ENCODE results near the gene FARSA.

FARSA gene

DNA sequence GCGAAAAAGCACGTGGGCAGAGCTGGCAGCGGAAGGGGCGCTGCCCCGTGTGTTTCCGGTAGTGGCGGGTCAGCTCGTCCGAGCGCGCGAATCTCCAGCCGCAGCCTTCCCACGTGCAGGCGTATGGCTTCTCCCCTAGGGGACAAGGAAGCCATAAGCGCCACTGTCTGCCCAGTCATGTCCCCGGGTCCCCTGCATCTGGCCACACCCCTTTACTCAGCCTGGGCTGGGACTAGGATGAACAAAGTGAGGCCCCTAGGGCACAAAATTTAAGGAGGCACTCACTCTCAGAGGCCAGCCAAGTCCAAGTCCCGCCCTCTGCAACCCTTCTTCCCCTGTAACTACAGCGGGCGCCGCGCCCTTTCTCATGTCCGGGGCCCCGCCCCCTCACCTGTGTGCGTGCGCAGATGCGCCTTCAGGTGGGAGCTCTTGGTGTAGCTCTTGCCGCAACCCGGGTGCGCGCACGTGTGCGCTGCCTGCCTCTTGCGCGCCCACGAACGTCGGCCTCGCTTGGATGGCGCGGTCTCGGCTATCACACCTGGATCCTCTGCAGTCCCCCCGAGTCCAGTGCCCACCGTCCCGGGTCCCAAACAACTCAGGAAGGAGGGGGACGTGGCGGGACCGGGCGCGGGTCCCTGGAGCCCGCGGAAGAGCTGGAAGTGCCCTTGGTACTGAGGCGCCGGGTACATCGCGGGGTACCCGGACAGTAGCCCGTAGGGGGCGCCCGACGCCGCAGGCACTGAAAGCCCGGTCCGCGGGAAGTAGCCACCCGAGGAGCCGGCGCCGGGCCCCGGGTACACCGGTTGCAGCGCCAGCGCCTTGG is 48.4 kb downstream of the FARSA start:
- TF ChIP-seq, protein P1, sequence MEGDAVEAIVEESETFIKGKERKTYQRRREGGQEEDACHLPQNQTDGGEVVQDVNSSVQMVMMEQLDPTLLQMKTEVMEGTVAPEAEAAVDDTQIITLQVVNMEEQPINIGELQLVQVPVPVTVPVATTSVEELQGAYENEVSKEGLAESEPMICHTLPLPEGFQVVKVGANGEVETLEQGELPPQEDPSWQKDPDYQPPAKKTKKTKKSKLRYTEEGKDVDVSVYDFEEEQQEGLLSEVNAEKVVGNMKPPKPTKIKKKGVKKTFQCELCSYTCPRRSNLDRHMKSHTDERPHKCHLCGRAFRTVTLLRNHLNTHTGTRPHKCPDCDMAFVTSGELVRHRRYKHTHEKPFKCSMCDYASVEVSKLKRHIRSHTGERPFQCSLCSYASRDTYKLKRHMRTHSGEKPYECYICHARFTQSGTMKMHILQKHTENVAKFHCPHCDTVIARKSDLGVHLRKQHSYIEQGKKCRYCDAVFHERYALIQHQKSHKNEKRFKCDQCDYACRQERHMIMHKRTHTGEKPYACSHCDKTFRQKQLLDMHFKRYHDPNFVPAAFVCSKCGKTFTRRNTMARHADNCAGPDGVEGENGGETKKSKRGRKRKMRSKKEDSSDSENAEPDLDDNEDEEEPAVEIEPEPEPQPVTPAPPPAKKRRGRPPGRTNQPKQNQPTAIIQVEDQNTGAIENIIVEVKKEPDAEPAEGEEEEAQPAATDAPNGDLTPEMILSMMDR (conservative IDR thresholded peaks at IDR 0.05), result peak; percentile 92
- TF ChIP-seq ZFX (IDR thresholded peaks at IDR 0.05), result peak; percentile 49; the same call in 1 of the 2 replicates
- H3K27ac ChIP-seq, result peak overlapping the region; percentile 64

DNA sequence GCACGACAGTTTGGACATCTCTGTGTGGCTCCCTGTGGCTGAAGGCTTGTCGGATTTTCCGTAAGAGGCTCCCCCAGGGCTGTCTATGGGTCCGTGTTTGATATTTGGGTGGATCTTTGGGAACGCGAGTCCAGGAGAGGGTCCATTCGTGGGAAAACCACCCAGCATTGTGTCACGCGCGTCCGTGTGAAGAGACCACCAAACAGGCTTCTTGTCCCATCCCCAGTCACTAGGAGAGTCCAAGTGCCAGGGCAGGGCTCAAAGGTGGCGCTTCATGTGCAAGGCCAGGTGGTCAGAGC is 48.9 kb downstream of the FARSA start:
- TF ChIP-seq ZFX (IDR thresholded peaks at IDR 0.05), result no peak
- TF ChIP-seq, protein P1 (conservative IDR thresholded peaks at IDR 0.05), result no peak
- peak overlapping the region; percentile 64 for H3K27ac ChIP-seq

DNA sequence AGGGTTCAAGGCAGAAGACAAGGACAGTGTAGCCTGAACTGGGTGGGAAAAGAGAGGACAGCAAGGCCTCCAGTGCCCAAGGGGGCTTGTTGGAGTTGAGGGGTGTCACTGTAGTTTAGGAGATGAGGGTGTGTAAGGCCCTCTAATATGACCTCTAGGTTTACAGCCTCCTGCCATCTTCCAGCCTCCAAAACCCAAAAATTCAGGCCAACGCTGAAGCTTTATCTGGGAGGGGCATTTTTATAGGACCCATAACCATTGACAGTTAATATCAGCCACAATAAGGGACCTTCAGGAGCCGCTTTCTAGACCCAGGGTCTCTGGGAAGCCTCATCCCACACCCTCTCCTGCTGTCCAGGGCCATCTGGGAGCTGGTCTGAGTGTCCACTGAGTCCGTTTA is 49.3 kb downstream of the FARSA start:
- TF ChIP-seq, protein P1 (conservative IDR thresholded peaks at IDR 0.05), result no peak
- TF ChIP-seq ZFX (IDR thresholded peaks at IDR 0.05), result no peak
- peak overlapping the region; percentile 64; the same call in 1 of the 2 replicates for H3K27ac ChIP-seq

DNA sequence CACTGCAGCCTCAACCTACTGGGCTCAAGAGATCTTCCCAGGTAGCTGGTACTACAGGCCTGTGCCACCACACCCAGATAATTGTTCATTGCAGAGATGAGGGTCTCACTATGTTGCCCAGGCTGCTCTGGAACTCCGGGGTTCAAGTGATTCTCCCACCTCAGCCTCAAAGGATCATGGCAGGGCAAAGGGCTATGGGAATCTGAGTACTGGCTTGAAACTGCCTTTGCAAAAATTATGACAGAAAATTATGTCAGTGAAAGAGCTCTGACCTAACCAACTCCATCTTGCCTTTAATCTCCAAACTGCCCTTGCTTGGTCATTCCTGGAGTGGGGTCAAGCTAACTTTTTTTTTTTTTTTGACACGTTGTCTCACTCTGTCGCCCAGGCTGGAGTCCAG is 50.9 kb downstream of the FARSA start:
- TF ChIP-seq, protein P1 (conservative IDR thresholded peaks at IDR 0.05), result no peak
- no peak for TF ChIP-seq ZFX (IDR thresholded peaks at IDR 0.05)
- H3K27ac ChIP-seq, result no peak overlapping the region

DNA sequence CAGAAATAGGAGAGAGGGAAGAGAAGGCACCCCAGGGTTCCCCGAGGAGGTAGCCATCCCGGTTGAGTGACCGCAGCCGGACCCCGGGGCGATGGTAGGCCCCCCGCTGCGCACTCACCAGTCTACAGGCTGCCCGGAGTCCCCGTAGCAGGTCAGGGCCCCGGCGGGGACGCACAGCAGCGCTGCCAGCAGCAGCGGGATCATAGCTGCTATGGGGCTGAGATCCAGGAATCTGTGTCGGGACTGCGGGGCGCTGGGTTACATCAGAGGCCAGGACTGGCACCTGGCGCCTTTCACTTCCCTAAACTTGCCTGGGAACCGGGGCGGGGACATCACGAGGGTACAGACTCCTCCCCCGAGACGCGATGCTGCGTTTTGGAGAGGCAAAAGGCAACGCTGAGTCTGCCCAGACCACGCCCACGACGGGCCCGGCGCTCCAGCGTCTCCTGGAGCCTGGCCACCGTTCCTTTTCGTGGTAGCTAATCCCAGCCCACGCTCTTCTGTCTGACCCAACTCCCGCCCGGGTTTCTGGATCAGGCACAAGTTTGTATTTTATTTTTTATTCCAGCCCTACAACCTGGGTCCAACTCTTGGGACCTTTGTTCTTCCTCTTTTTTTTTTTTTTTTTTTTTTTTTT is 52.2 kb downstream of the FARSA start, which contains the start of gene DNASE2:
Gene DNASE2 (minus strand): TSS at position 278 of the 637 bp plus-strand sequence. CDS start 74 bp downstream, at position 204.
- TF ChIP-seq ZFX (IDR thresholded peaks at IDR 0.05), result no peak
- TF ChIP-seq, protein P1 (conservative IDR thresholded peaks at IDR 0.05), result no peak
- H3K27ac ChIP-seq, result peak within 1 kb of the TSS; percentile 85

DNA sequence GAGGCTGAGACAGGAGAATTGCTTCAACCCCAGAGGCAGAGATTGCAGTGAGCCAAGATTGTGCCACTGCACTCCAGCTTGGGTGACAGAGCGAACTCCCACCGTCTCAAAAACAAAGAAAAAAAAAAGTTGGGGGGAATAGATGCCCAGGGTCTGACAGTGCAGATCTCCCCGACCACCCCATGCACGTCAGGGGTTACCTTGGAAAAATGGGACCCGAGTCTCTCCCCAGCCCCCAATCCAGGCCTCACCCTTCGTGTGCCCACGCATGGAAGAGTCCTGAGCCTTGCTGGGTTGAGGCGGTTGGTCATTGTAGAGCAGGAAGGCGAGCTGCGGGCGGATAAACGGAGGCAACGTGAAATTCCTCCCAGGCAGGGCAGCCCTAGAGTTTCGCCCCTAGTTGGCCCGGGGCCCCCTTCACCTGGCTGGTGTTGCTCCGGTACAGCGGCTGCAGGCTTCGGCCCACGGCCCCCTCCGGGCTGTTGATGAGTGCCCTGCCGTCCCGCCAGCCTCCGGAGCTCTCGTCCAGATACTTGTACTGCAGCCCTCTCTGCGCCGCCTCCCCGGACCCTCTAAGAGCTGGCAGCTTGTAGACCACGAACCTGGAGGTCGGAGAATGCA is 52.9 kb downstream of the FARSA start:
- H3K27ac ChIP-seq, result peak overlapping the region; percentile 85
- TF ChIP-seq, protein P1 (conservative IDR thresholded peaks at IDR 0.05), result no peak
- TF ChIP-seq ZFX (IDR thresholded peaks at IDR 0.05), result 0 out of 2 replicates have a peak, but pooled peaks have one; percentile 41

DNA sequence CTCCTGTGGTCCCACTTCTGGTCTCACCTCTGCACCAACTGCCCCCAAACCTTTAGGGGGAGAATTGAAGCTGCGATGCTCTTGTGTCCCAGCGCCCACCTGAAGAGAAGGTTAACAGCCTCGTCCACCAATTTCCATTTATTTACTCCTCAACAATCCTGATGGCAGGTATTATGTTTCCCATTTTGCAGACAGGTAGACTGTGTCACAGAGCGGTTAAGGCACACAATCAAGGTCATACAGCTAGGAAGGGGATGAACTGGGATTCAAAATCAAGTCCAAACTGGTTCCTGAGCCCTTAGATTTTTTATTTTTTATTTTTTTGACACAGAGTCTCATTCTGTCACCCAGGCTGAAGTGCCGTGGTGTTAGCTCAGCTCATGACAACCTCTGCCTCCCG is 58.4 kb downstream of the FARSA start:
- TF ChIP-seq ZFX (IDR thresholded peaks at IDR 0.05), result no peak
- TF ChIP-seq, protein P1 (conservative IDR thresholded peaks at IDR 0.05), result no peak
- no peak overlapping the region for H3K27ac ChIP-seq

Data from C4-2B (cell line).